Neural cell (in vitro differentiated cells): ENCODE data around the gene KPNA1. TPM values are rescaled to one million over a fixed set of nuclear protein-coding genes. Genes with fewer than 3 reads are reported as not detected.
A peak's percentile ranks its signal among the peaks of the same experiment; 100 is the strongest.

Experiments
- H2AFZ ChIP-seq: fragments of 200-600, 300-800 bp; sonication (generic), shearing (Covaris generic); 2 replicates; pipeline ENCODE4 v1.6.0; 2014; ENCODE audit warnings: low read depth, mild to moderate bottlenecking, antibody characterized with exemption, low read length, moderate library complexity
- H3F3A ChIP-seq: fragments of 200-600 bp; shearing (Covaris generic); 2 replicates; pipeline ENCODE4 v1.6.1; 2016; ENCODE audit warnings: mild to moderate bottlenecking, moderate library complexity, mixed read lengths, antibody characterized with exemption, low read length; ENCODE audit not compliant: insufficient read depth, poor library complexity, severe bottlenecking
- H3K27ac ChIP-seq: fragments of 200-600, 300-800 bp; sonication (generic), shearing (Covaris generic); 2 replicates; pipeline ENCODE4 v1.5.1; 2014; ENCODE audit warnings: mild to moderate bottlenecking, low read length, moderate library complexity
- H3K27me3 ChIP-seq: fragments of 300-800, 200-600 bp; sonication (generic), shearing (Covaris generic); 2 replicates; pipeline ENCODE4 v1.6.0; 2014; ENCODE audit warnings: mild to moderate bottlenecking, low read depth, low read length, moderate library complexity; ENCODE audit not compliant: insufficient read depth
- H3K36me3 ChIP-seq: fragments of 300-800, 200-600 bp; sonication (generic), shearing (Covaris generic); 2 replicates; pipeline ENCODE4 v1.5.1; 2014; ENCODE audit warnings: mild to moderate bottlenecking, antibody characterized with exemption, low read length, moderate library complexity; ENCODE audit not compliant: insufficient read depth
- H3K4me2 ChIP-seq: fragments of 300-800, 200-600 bp; sonication (generic), shearing (Covaris generic); 2 replicates; pipeline ENCODE4 v1.6.0; 2014; ENCODE audit warnings: mild to moderate bottlenecking, low read length
- H3K4me3 ChIP-seq: fragments of 300-800, 200-600 bp; sonication (generic), shearing (Covaris generic); 2 replicates; pipeline ENCODE4 v1.5.1; 2014; ENCODE audit warnings: mild to moderate bottlenecking, low read length, moderate library complexity
- H3K79me2 ChIP-seq: fragments of 200-600 bp; shearing (Covaris generic); replicated peaks from 2 replicates; pipeline ENCODE4 v1.6.0; 2014; ENCODE audit warnings: mild to moderate bottlenecking, low read length, moderate library complexity; ENCODE audit not compliant: insufficient read depth
- H3K9ac ChIP-seq: fragments of 300-800, 200-600 bp; sonication (generic), shearing (Covaris generic); 2 replicates; pipeline ENCODE4 v1.6.1; 2016; ENCODE audit warnings: mild to moderate bottlenecking, low read length, mixed read lengths
- H3K9me2 ChIP-seq: fragments of 200-600 bp; shearing (Covaris generic); 2 replicates; pipeline ENCODE4 v1.6.1; 2016; ENCODE audit warnings: mild to moderate bottlenecking, low read length, mixed read lengths; ENCODE audit not compliant: insufficient read depth
- H3K9me3 ChIP-seq: fragments of 200-600, 300-800 bp; sonication (generic), shearing (Covaris generic); 2 replicates; pipeline ENCODE4 v1.6.1; 2016; ENCODE audit warnings: mild to moderate bottlenecking, mixed run types, low read length, moderate library complexity, mixed read lengths
- H4K20me1 ChIP-seq: fragments of 200-600 bp; shearing (Covaris generic); 2 replicates; pipeline ENCODE4 v1.6.1; 2016; ENCODE audit warnings: mild to moderate bottlenecking, mixed run types; ENCODE audit not compliant: insufficient read depth
- EP300 ChIP-seq: fragments of 450-650 bp; conservative IDR thresholded peaks from 2 replicates; pipeline ENCODE4 v1.6.1; 2014; ENCODE audit warnings: antibody characterized with exemption, mild to moderate bottlenecking, moderate library complexity; ENCODE audit not compliant: poor library complexity, severe bottlenecking
- EZH2 ChIP-seq: fragments of 200-600, 300-800 bp; shearing (Covaris generic), sonication (generic); IDR thresholded peaks from 2 replicates; pipeline ENCODE4 v1.6.1; 2014; ENCODE audit warnings: antibody characterized with exemption, low read length, borderline replicate concordance, mild to moderate bottlenecking; ENCODE audit not compliant: insufficient read depth, poor library complexity, severe bottlenecking
- MXI1 ChIP-seq: fragments of 450-650 bp; conservative IDR thresholded peaks from 2 replicates; pipeline ENCODE4 v1.6.1; 2014; ENCODE audit warnings: antibody characterized with exemption, mild to moderate bottlenecking; ENCODE audit not compliant: poor library complexity, severe bottlenecking
- POLR2AphosphoS5 ChIP-seq: IDR thresholded peaks from 2 replicates; pipeline ENCODE4 v1.6.1; 2012
- RAD21 ChIP-seq: fragments of 450-650 bp; conservative IDR thresholded peaks from 2 replicates; pipeline ENCODE4 v1.6.1; 2014; ENCODE audit warnings: antibody characterized with exemption, mild to moderate bottlenecking, moderate library complexity
- SMC3 ChIP-seq: fragments of 450-650 bp; conservative IDR thresholded peaks from 2 replicates; pipeline ENCODE4 v1.6.1; 2014; ENCODE audit warnings: antibody characterized with exemption, mild to moderate bottlenecking, moderate library complexity; ENCODE audit not compliant: poor library complexity
- TAF1 ChIP-seq: IDR thresholded peaks from 2 replicates; pipeline ENCODE4 v1.6.1; 2012; ENCODE audit warnings: low read depth
- polyA plus RNA-seq: library from polyadenylated mRNA; depleted of rRNA; stranded (reverse); fragments of >200 nt; gene quantifications from 2 replicates; pipeline ENCODE4 v1.2.3, GENCODE V29; 2014
- TF ChIP-seq, protein P1 (sequence below): IDR thresholded peaks from 2 replicates; pipeline ENCODE4 v1.6.1; 2012; ENCODE audit warnings: borderline replicate concordance

KPNA1 gene
- polyA plus RNA-seq, 1 donor from 2014 or later = 35.8 TPM

- no peaks in the 10 kb centered on the region for H3K36me3 ChIP-seq
- no peak within 1 kb of the TSS for H3K27ac ChIP-seq
- H2AFZ ChIP-seq = no peak within 1 kb of the TSS
- no peak within 1 kb of the TSS for H3K9ac ChIP-seq
- H3K4me3 ChIP-seq = peak within 1 kb of the TSS; percentile 50
- TF ChIP-seq EZH2 = no peak
- TF ChIP-seq POLR2AphosphoS5 = no peak
- TF ChIP-seq MXI1 = no peak
- TF ChIP-seq TAF1 = no peak
- TF ChIP-seq RAD21 = no peak
- no peak for TF ChIP-seq EP300
- TF ChIP-seq, protein P1, sequence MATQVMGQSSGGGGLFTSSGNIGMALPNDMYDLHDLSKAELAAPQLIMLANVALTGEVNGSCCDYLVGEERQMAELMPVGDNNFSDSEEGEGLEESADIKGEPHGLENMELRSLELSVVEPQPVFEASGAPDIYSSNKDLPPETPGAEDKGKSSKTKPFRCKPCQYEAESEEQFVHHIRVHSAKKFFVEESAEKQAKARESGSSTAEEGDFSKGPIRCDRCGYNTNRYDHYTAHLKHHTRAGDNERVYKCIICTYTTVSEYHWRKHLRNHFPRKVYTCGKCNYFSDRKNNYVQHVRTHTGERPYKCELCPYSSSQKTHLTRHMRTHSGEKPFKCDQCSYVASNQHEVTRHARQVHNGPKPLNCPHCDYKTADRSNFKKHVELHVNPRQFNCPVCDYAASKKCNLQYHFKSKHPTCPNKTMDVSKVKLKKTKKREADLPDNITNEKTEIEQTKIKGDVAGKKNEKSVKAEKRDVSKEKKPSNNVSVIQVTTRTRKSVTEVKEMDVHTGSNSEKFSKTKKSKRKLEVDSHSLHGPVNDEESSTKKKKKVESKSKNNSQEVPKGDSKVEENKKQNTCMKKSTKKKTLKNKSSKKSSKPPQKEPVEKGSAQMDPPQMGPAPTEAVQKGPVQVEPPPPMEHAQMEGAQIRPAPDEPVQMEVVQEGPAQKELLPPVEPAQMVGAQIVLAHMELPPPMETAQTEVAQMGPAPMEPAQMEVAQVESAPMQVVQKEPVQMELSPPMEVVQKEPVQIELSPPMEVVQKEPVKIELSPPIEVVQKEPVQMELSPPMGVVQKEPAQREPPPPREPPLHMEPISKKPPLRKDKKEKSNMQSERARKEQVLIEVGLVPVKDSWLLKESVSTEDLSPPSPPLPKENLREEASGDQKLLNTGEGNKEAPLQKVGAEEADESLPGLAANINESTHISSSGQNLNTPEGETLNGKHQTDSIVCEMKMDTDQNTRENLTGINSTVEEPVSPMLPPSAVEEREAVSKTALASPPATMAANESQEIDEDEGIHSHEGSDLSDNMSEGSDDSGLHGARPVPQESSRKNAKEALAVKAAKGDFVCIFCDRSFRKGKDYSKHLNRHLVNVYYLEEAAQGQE = no peak
- no peaks in the 10 kb centered on the region for H3K79me2 ChIP-seq
- no peaks in the 10 kb centered on the region for H3K9me3 ChIP-seq
- no peaks in the 10 kb centered on the region for H3K9me2 ChIP-seq
- no peaks in the 10 kb centered on the region for H4K20me1 ChIP-seq
- H3K27me3 ChIP-seq = peaks cover 16% of the 10 kb centered on the region
- no peaks in the 10 kb centered on the region for H3F3A ChIP-seq
- no peak within 1 kb of the TSS for H3K4me2 ChIP-seq
Observed at GRCh38 chr3:122564155-122564912, 49.6 kb upstream of the KPNA1 start, which contains the start of the genes DTX3L and PARP9. DTX3L (plus strand) TSS chr3:122564338; CDS start chr3:122564427, 89 bp downstream. PARP9 (minus strand) TSS chr3:122564300; CDS start chr3:122559620, 4,680 bp downstream.

DNA sequence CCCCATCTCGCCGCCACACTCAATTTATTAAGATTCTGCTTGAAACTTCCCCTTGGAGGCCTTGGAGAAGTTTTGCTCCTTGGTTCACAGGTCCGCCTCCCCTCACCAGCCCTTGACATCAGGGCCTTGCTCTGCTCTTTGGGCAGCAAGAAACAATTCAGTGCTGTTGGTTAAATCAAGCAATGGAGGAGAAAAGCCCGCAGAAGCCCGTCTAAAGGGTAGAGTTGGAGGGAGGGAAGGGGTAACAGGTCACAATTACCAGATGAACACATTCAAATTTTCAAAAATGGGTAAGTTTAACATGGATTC, 48.9 kb upstream of the KPNA1 start:
- Histone ChIP-seq H3K9me2 (no peaks in the 10 kb centered on the region), H3K4me3 (no peak overlapping the region), H4K20me1 (no peaks in the 10 kb centered on the region), H3K4me2 (no peak overlapping the region), H3K9ac (no peak overlapping the region), H3F3A (no peaks in the 10 kb centered on the region), H3K27me3 (peaks cover 16% of the 10 kb centered on the region), H3K79me2 (no peaks in the 10 kb centered on the region), H3K9me3 (no peaks in the 10 kb centered on the region), H3K36me3 (no peaks in the 10 kb centered on the region), H2AFZ (no peak overlapping the region), H3K27ac (no peak overlapping the region)
- TF ChIP-seq SMC3 (no peak), RAD21 (no peak)
- TF ChIP-seq, protein P1 = no peak
